ENCODE measurements around the gene SPTBN1. TPM values are rescaled to one million over a fixed set of nuclear protein-coding genes. Genes with fewer than 3 reads are reported as not detected.

Gene SPTBN1
- total and polyA plus RNA-seq, 2 of the 13 experiments (the other 11 are each of a cell fraction or from before 2014, with no cell fraction given): 123 to 299 TPM

GRCh38 chr2:54478899-54479298 is 22.8 kb downstream of the SPTBN1 start (continued):
- no peak for TF ChIP-seq CERS6 (CRISPR knock-in tag; IDR thresholded peaks at IDR 0.05)
- TF ChIP-seq ZNF552 (CRISPR knock-in tag; IDR thresholded peaks at IDR 0.05; ENCODE audit: borderline replicate concordance): no peak
- no peak for TF ChIP-seq JUND (CRISPR knock-in tag; IDR thresholded peaks at IDR 0.05)
- TF ChIP-seq SRSF4 (IDR thresholded peaks at IDR 0.05; ENCODE audit: low read depth, low read length, poor library complexity, severe bottlenecking): no peak
- no peak for TF ChIP-seq HMGXB3 (CRISPR knock-in tag; IDR thresholded peaks at IDR 0.05; ENCODE audit: borderline replicate concordance)
- no peak for TF ChIP-seq ZNF503 (CRISPR knock-in tag; IDR thresholded peaks at IDR 0.05)
- TF ChIP-seq MAFG (CRISPR knock-in tag; IDR thresholded peaks at IDR 0.05): no peak
- no peak for TF ChIP-seq ZNF337 (CRISPR knock-in tag; IDR thresholded peaks at IDR 0.05; ENCODE audit: borderline replicate concordance, low read depth)
- TF ChIP-seq E2F1 (CRISPR knock-in tag; IDR thresholded peaks at IDR 0.05): no peak
- TF ChIP-seq AGO1 (IDR thresholded peaks at IDR 0.05; ENCODE audit: low read depth, low read length, poor library complexity, severe bottlenecking): no peak
- no peak for TF ChIP-seq CHCHD3 (CRISPR knock-in tag; IDR thresholded peaks at IDR 0.05)
- no peak for TF ChIP-seq ZNF75D (CRISPR knock-in tag; IDR thresholded peaks at IDR 0.05; ENCODE audit: borderline replicate concordance)
- TF ChIP-seq KLF12 (CRISPR knock-in tag; IDR thresholded peaks at IDR 0.05; ENCODE audit: borderline replicate concordance): no peak
- no peak for TF ChIP-seq SALL1 (CRISPR knock-in tag; IDR thresholded peaks at IDR 0.05)
